ENCODE results near the gene OBI1. TPM values are rescaled to one million over a fixed set of nuclear protein-coding genes. Genes with fewer than 3 reads are reported as not detected.

The OBI1 gene
- total RNA-seq, 4 donors from 2014 or later = 8.4 to 16.1 (median 12.3) TPM

- 11 to 23% methylated on average over 5 of the region's 5 CpGs for WGBS, 2 donors
- peaks cover 0 to 59% (median 16%) of the 10 kb centered on the region in 4 donors for H3K4me1 ChIP-seq
- peaks cover 22 to 95% of the 10 kb centered on the region in 2 donors for H3K27me3 ChIP-seq
- no peaks in the 10 kb centered on the region for H3K36me3 ChIP-seq
- DNase-seq (ENCODE audit: low spot score in 2 of 2) = no peak
- TF ChIP-seq POLR2A (IDR thresholded peaks at IDR 0.05) (no peak), EP300 (IDR thresholded peaks at IDR 0.05) (no peak), CTCF (IDR thresholded peaks at IDR 0.05) (no peak)
- H3K27ac ChIP-seq = no peak overlapping the region
- no peaks in the 10 kb centered on the region for H3K9me3 ChIP-seq
- no peak overlapping the region for H3K4me3 ChIP-seq
These were observed 59.9 kb downstream of the OBI1 start for GRCh38 chr13:78598966-78599644.

- Histone ChIP-seq H3K27ac (no peak overlapping the region), H3K27me3 (peaks cover 22 to 96% of the 10 kb centered on the region in 2 donors), H3K4me3 (no peak overlapping the region), H3K9me3 (no peaks in the 10 kb centered on the region), H3K36me3 (no peaks in the 10 kb centered on the region), H3K4me1 (peaks cover 0 to 55% (median 13%) of the 10 kb centered on the region in 4 donors)
- TF ChIP-seq CTCF (IDR thresholded peaks at IDR 0.05) (no peak), POLR2A (IDR thresholded peaks at IDR 0.05) (no peak), EP300 (IDR thresholded peaks at IDR 0.05) (no peak)
- DNase-seq (ENCODE audit: low spot score in 2 of 2) = no peak
- 15 to 19% methylated on average over 3 of the region's 3 CpGs for WGBS, 2 donors
These were observed 60.7 kb downstream of the OBI1 start for GRCh38 chr13:78598116-78598781.

- Histone ChIP-seq H3K4me1 (peaks cover 0 to 48% (median 10%) of the 10 kb centered on the region in 4 donors), H3K27ac (no peak overlapping the region), H3K4me3 (no peak overlapping the region), H3K36me3 (no peaks in the 10 kb centered on the region), H3K9me3 (no peaks in the 10 kb centered on the region), H3K27me3 (peaks cover 22 to 96% of the 10 kb centered on the region in 2 donors)
- 18 to 19% methylated on average over 7 of the region's 7 CpGs for WGBS, 2 donors
- no peak for DNase-seq (ENCODE audit: low spot score in 2 of 2)
- TF ChIP-seq EP300 (IDR thresholded peaks at IDR 0.05) = no peak
These were observed 61.4 kb downstream of the OBI1 start for GRCh38 chr13:78597602-78597932.

GRCh38 chr13:78596736-78597601, 62.0 kb downstream of the OBI1 start:
- H3K4me1 ChIP-seq = peaks cover 0 to 44% (median 8%) of the 10 kb centered on the region in 4 donors
- H3K9me3 ChIP-seq = no peaks in the 10 kb centered on the region
- no peaks in the 10 kb centered on the region for H3K36me3 ChIP-seq

More at GRCh38 chr13:78596736-78597601, 62.0 kb downstream of the OBI1 start:
- H3K4me3 ChIP-seq = peak overlapping the region in 1 of 4 donors; percentile 33
- 8 to 10% methylated on average over 50 of the region's 50 CpGs for WGBS, 2 donors
- no peak overlapping the region for H3K27ac ChIP-seq
- DNase-seq (ENCODE audit: low spot score in 2 of 2) = no peak
- H3K27me3 ChIP-seq = peaks cover 22 to 97% of the 10 kb centered on the region in 2 donors
- TF ChIP-seq CTCF (IDR thresholded peaks at IDR 0.05) = no peak
- TF ChIP-seq EP300 (IDR thresholded peaks at IDR 0.05) = peak in 1 of 2 donors; percentile 20
